HL-60/S4 treated with retinoic acid at 250 ng/mL for 4 days and 3 days (cell line): ENCODE results near the gene IPCEF1.
"Not testable (repeated sequence)": the region's sequence is repeated elsewhere in the genome, so short reads cannot be mapped to it uniquely, and the experiment has no call there.

Source experiments
- in situ Hi-C: fragments of 300-500 bp; cut with MboI; formaldehyde crosslinking; loops from 2 replicates; pipeline ENCODE4 v1.7.0; 2022; ENCODE audit warnings: low sequenced_read_pairs

The IPCEF1 gene

DNA sequence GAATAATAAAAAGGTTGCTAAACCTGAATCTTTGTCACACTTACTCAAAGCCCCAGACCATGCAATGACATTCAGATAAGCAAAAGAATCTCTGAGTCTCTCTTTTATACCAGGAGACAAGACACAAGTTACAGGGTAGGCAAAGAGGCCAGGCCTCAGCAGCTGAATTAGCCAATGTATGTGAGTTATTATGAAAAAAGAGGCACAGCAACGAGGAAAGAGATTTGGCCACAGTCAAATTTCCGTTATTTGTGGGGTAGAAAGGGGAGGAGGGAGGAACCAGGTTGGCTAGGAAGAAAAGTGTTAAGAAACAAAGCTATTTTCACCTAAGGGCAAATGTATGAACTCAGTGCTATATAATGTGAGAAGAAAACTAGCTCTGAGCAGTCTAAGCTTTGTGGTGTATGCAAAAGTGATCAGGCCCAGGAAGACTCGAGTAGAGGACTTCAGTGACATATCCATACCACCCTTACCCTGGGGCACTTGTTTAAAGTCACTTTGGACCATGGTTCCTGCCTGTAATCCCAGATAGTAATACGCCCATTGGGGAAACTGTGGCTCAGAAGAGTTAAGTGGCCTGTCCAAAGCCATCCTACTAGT, 19.1 kb downstream of the IPCEF1 start:
- in situ Hi-C loops, result no loop called here

DNA sequence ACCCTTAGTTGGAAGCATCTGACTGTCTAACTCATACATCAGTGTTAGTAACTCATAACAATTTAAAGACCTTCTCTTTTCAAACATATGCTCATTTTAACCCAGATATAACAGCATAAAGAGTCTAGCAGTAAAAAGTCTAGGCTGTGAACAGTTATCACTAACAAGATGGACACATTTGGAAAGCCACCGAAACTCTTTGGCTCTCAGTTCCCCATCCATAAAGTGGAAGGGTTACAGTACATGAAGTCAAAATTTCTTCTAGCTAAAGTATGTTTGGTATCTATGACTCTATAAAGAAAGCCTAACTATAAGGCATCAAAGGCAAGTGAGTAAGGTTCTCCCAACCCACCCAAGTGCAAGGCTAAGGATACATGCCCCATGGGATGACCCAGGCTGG, 22.5 kb downstream of the IPCEF1 start:
- in situ Hi-C loops, result not testable (repeated sequence)

DNA sequence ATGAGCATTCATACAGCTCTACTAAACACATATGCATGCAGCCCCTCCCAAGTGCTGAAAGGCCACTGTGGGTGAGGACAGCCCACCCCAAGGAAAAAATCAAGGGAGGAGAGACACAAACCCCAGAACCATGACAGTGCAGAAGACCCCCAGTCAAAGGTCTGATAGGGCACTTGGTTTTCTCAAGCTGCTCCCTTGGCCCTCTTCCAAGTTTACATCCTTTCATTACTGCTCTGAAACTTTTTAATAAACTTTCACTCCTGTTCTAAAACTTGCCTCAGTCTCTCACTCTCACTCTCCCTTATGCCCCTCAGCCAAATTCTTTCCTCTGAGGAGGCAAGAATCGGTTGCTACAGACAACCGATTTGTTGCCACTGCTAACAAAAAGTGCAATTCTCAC, 24.9 kb downstream of the IPCEF1 start:
- in situ Hi-C loops, result no loop called here

DNA sequence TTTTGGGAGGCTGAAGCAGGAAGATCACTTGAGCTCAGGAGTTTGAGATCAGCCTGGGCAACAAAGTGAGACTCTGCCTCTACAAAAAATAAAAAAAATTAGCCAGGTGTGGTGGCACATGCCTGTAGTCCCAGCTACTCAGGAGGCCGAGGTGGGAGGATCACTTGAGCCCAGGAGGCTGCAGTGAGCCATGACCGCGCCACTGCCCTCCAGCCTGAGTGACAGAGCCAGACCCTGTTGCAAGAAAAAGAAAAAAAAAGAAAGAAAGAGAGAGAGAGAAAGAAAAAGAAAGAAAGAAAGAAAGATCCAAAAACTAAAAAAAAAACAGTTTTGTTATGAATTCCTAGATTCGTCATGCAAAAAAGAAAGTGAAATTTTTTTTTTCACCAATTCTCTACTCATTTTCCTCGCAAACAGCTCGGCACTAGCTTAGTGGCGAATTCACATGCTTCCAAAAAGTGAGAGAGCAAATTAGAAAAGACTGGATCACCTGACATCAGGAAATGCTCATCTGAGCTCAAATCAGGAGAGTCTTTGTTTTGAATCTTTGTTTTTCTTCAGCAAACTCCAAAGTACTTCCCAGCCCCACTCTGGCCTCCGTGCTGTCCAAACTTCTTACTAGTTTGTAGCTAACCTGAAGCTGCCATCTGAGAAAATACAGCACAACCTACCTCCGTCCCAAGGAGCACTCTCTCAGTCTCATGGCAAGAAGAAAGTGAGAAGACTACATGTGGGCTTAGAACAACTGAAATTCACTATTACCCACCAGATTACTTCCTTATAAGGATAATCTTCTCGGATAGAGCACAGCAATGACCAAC, 27.0 kb downstream of the IPCEF1 start:
- in situ Hi-C loops, result no loop called here

DNA sequence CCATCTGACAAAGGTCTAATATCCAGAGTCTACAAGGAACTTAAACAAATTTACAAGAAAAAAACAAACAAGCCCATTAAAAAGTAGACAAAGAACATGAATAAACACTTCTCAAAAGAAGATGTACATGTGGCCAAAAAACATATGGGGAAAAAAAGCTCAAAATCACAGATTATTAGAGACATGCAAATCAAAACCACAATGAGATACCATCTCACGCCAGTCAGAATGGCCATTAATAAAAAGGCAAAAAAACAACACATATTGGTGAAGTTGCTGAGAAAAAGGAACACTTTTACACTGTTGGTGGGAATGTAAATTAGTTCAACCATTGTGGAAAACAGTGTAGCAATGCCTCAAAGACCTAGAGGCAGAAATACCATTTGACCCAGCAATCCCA, 29.3 kb downstream of the IPCEF1 start:
- in situ Hi-C loops, result not testable (repeated sequence)

DNA sequence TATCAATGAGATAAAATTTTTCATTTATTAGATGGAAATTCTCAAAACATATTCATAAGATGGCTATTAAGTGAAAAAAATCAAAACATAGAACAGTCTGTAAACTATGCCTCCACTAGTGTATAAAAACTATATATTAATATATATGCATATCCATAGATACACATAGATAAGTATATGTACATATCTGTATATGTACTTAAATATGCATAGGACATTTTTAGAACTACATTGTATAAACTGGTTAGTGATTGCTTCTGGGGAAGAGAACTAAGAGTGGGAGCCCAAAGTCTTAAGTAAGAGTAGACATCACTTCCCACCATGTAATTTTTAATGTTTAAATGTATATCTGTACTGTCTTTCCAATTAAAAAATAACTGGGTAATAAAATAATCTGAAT, 31.5 kb downstream of the IPCEF1 start:
- in situ Hi-C loops, result no loop called here

DNA sequence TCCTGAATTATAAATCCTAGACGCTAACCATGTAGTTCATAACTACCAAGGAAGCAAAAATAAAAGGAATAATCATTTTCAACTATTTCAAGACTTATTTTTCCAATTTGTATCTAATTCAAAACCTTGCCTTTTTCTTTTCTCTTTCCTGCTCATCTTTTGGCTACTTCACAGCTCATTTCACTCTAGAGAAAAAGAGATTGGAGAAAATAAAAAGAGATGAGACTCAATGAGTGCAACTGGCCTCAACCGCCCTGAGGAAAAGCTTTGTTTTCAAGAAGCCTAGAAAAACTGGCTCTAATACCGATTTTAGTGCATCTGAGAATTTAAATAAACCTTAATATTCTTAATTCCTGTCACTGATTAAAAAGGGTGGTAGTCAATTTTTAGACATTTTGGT, 36.4 kb downstream of the IPCEF1 start:
- in situ Hi-C loops, result no loop called here

DNA sequence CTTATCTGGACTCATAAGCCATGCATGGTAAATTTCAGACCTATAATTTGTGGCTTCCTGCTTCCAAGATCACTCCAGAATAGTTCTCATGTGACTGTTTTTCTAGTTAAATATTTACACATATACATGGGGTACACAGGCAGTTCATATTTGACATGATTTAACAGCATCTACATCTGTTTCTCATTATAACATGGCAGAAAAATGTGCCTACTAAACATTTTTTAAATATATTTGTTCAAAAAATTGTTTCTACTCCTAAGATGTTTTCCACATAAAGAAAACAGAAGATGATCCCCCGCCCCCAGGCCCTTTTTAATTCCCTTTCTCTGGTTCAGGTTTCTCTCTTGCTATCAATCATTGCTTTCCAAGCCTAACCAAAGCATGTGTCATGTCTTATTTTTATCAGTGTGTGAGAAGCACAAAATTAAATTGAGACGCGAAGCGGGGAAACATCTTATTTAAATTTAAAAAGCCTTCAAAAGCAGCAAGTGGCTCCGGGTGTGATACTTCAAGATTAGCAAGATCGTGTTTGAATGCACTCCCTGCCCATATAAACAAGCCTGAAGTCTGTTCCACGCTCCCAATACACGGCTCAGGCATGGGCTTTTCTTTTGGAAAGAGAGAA, 37.3 kb downstream of the IPCEF1 start:
- in situ Hi-C loops, result no loop called here

DNA sequence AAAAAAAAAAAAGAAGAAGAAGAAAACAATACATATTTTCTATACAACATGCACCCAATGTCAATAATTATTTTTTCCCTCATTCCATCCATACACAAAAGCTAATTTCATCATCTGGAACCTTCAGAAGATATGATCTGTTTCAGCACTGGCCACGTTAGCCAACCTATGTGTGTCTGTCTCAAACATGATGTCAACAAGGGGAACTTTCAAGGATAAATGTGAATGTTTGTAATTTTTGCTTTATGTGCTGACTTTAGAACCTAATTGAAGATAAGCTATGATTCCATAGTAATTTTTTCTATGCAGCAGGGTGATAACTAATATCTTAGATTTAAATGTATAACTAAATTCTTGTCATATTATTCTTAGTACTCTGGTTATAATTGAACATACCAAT, 37.9 kb downstream of the IPCEF1 start:
- in situ Hi-C loops, result no loop called here

DNA sequence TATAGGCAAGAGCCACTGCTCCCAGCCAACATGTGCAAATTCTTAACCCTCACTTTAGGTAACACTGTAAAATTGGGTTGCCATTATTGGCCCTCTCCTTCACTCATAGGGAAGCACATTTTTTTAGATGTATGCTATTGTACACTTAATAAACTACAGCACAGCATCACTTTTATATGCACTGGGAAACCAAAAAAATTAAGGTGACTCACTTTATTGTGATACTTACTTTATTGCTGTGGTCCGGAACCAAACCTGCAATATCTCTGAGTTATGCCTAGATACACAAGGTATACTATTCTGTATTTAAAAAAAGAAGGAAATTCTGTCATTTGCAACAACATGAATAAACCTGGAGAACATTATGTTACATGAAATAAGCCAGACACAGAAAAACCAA, 40.5 kb downstream of the IPCEF1 start:
- in situ Hi-C loops, result no loop called here

DNA sequence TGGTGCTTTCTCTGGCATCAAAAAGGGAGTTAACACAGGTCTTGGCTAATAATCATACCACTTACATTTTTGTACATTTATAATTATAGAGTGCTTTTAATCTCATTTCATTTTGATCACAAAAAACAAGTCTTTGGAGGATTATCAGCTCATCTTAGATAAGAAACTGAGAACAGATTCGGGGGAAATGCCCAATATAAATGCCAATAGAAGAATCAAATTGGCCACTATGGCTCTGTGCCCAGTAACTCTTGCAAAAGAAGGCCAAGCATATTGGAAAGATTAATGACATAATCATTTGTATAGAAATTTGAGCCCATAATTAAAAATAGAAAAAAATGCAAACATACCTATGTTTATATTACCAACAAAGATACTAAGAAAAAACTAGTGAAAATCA, 42.5 kb downstream of the IPCEF1 start:
- in situ Hi-C loops, result no loop called here

DNA sequence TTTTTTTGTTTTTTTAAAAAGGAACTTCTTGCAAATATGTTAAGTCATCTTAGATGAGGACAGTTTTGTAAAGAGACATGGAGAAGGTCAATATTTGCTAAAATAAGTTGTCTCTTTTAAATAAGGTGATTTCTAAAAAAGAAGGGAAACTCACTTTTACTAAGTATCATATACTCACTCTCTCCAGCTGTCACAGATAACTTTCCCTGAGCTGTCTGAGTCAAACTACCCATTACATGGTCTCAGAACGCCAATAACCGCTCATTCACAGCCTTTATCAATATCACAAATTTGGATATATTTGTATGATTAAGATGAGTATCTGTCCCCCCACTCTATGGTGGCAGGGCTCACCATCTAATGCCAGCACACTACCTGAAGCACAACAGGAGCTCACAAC, 47.6 kb downstream of the IPCEF1 start:
- in situ Hi-C loops, result no loop called here

DNA sequence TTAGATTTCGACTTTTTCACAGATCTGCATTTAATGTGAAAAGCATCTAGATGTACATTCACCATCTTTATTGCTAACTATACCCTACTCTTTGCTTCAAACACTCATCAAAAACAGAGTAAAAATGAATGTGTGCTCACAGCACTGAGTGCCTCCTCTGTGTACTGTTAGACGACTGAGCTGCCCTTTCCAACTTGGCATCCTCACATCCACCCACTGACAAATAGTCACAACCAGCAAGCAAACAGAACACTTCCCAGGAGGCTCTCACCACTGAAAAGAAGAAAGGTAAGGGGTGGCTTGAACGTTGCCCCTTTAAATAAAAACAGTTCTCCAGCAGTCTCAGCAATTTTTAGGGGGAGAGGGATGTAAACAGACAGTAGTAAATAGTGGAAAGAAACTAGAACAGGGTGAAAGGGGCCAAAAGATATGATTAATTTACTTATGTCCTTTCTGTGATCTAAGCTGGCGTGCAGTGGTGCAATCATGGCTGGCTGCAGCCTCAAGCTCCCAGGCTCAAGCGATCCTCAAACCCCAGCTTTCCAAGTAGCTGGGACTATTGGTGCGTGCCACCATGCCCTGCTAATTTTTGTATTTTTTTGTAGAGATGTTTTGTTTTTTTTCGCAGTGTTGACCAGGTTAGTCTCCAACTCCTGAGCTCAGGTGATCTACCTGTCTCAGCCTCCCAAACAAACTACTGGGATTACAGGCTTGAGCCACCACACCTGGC, 48.7 kb downstream of the IPCEF1 start:
- in situ Hi-C loops, result no loop called here

DNA sequence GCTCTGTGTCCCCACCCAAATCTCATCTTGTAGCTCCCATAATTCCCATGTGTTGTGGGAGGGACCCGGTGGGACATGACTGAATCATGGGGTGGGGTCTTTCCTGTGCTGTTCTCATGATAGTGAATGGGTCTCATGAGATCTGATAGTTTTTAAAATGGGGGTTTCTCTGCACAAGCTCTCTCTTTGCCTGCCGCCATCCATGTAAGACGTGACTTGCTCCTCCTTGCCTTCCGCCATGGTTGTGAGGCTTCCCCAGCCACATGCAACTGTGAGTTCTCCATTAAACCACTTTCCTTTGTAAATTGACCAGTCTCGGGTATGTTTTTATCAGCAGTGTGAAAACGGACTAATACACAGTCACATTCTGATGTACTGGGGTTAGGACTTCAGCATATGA, 49.5 kb downstream of the IPCEF1 start:
- in situ Hi-C loops, result not testable (repeated sequence)

DNA sequence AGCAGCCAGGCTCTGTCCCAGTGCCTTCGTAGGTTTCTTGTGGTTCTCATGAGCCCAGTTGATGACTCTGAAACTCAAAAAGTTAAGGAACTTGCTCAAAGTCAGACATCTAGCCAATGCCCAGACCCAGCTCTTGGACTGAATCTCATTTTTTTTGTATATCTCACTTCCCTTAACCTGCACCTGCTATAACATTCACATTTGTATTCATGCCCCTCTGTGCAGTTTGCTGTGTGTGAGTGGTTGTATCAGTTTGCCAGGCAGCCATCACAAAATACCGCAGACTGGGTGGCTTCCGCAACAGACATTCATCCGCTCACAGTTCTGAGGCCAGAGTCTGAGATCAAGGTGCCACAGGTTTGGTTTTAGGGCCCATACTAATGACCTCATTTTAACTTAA, 49.9 kb downstream of the IPCEF1 start:
- in situ Hi-C loops, result no loop called here

DNA sequence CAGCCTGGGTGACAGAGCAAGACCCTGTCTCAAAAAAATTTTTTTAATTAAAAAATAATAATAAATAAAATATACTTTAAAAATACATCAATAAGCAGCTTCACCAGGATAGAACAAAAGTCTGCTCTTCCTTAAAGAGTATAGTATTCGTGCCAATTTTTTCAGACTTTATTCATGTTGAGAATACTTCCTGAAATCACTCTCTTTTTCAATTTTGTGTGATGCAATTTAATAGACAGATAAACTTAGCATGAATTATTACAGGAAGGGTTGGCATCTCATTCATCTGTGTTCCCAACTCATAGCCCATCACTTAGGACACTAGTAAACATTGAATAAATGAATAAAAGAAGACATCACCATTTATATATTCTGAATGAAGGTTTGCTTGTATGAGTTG, 52.4 kb downstream of the IPCEF1 start:
- in situ Hi-C loops, result no loop called here

DNA sequence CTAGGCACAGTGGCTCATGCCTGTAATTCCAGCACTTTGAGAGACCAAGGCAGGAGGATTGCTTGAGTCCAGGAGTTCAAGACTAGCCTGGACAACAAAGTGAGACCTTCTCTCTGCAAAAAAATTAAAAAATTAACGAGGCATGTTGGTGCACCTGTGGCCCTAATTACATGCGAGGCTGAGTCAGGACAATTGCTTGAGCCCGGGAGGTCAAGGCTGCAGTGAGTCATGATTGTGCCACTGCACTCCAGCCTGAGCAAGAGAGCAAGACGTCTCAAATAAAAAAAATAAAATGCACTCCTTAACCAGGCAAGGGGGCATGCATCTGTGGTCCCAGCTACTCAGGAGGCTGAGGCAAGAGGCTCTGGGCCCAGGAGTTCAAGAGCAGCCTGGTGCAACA, 53.0 kb downstream of the IPCEF1 start:
- in situ Hi-C loops, result not testable (repeated sequence)

DNA sequence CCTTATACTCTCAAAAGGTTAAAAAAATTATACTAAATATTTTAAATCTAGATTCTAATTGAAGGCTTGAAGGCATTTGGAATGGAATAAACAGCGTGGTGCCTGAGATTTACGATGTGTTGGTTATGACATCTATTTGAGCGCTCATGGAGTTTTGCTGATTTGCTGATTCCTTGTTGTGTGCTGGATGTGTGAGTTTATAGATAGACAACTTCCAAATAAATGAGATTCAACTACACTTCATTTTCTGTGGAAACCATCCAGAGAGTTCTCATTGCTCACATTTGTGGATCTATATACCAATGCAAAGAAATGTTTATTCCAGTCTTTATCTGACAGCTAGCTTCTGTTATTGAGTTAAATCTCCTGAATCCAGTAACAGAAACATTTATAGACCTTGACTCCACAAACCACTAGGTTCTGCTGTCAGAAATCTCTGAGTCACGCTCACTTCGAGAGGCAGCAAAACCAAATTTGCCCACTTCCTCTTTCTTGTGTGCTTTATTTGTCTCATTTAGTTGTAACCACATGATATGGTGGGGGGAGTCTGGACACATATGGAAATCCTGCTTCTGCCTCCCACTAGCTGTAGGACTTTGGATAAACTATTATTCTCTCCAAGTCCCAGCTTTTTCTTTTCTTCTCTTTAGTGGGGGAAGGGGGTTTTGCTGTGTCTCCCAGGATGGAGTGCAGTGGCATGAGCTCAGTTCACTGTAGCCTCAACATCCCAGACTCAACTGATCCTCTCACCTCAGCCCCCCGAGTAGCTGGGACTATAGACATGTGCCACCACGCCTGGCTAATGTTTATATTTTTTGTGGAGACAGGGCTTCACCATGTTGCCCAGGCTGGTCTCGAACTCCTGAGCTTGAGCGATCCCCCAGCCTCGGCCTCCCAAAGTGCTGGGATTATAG, 54.5 kb downstream of the IPCEF1 start:
- in situ Hi-C loops, result no loop called here

DNA sequence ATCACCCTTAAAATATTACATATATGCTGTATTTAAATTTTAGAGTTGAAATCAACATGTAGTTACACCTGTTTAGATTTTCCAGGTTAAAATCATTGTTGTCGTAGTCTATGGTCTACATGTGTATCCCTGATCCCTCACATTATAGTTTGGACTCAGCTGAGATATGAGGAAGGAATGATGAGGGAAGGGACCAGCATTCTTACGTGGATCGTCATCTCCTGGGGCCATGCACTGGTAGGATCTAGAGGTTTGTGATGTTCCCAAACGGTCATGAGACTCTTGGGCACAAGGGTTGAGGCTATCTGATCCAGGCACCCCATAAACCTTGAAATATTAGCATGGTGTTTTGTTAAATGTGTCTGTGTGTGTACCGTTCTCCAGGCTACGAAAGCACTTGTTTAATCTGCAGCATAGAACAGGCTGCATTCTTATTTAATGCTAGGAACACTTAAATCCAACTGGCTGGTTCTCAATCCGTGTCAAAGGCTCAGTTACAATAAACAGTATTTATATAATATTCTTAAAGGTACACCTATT, 55.4 kb downstream of the IPCEF1 start:
- in situ Hi-C loops, result no loop called here

DNA sequence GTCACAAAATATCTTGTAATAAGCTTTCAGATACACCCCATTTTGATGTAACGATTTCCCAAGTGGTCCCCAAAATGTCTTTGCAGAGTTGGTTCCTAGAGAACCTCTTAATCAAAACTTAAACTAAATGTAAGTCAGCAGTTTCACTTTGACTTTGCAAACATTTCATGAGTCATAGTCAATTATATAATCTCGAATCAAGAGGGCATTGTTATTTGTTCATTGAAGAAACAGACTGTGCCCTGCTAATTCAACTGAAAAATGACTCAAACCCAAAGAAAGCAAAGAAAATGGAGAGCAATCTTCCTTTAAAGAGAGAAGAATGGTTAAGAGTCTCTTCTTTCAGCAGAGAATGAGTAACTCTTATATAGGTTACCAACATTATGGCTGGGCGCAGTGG, 58.3 kb downstream of the IPCEF1 start:
- in situ Hi-C loops, result no loop called here
